Breast epithelium (tissue), 4 donors: ENCODE measurements around the gene ART5. TPM values are rescaled to one million over a fixed set of nuclear protein-coding genes. Genes with fewer than 3 reads are reported as not detected.

Source experiments
- DNase-seq, 2 donors: peaks; one replicate each; pipeline ENCODE4 v3.0.0-alpha.2; 2019; ENCODE audit warnings: low spot score in 2 of 2
- H3K27ac ChIP-seq, 2 donors: fragments of 200-600 bp; sonication (generic) in 1 of 2; one replicate each; pipeline ENCODE4 v1.5.1; 2016 to 2019; ENCODE audit warnings: mild to moderate bottlenecking in 1 of 2
- H3K27me3 ChIP-seq, 2 donors: fragments of 200-600 bp; sonication (generic) in 1 of 2; one replicate each; pipeline versions ENCODE4 v1.5.1 to v1.6.0; 2017 to 2019; ENCODE audit warnings: control low read depth in 1 of 2, mild to moderate bottlenecking in 1 of 2
- H3K36me3 ChIP-seq: fragments of 200-600 bp; one replicate; pipeline ENCODE4 v1.5.1; 2019
- H3K4me1 ChIP-seq, 2 donors: fragments of 200-600 bp; sonication (generic); one replicate each; pipeline ENCODE4 v1.5.1; 2016 to 2019; ENCODE audit warnings: control low read depth in 1 of 2
- H3K4me3 ChIP-seq, 3 donors: fragments of 200-600 bp; sonication (generic); 1 replicate in 2 of 3; 2 replicates in 1 of 3; pipeline ENCODE4 v1.5.1; 2016 to 2019; ENCODE audit warnings: mild to moderate bottlenecking in 3 of 3, moderate library complexity in 2 of 3
- H3K9me3 ChIP-seq, 2 donors: fragments of 200-600 bp; sonication (generic) in 1 of 2; one replicate each; pipeline ENCODE4 v1.5.1; 2016 to 2019; ENCODE audit warnings: control low read depth in 1 of 2
- CTCF ChIP-seq, 3 donors: fragments of 450-650 bp; IDR thresholded peaks; one replicate each; pipeline ENCODE4 v1.5.1; 2016 to 2017; ENCODE audit warnings: antibody characterized with exemption in 3 of 3, mild to moderate bottlenecking in 3 of 3, moderate library complexity in 3 of 3
- POLR2A ChIP-seq: fragments of 450-650 bp; IDR thresholded peaks from one replicate; pipeline ENCODE4 v1.6.1; 2016; ENCODE audit warnings: antibody characterized with exemption, mild to moderate bottlenecking, moderate library complexity
- POLR2AphosphoS5 ChIP-seq, 3 donors: sonication (generic); formaldehyde crosslinking; IDR thresholded peaks; one replicate each; pipeline ENCODE4 v1.6.1; 2017; ENCODE audit warnings: antibody characterized with exemption in 3 of 3
- intact Hi-C: fragments of 100-400 bp; cut with DNase I; formaldehyde crosslinking; loops from one replicate; pipeline ENCODE4 v1.15.1; 2023; ENCODE audit warnings: low total_unique reads
- total RNA-seq, 3 donors: library from RNA; depleted of rRNA; stranded (reverse); fragments of >200 nt; gene quantifications; one replicate each; pipeline ENCODE4 v1.1.0, GENCODE V29; 2016

Gene ART5
- total RNA-seq, 3 donors from 2014 or later = 1.3 to 3.3 TPM; not detected in 1

DNA sequence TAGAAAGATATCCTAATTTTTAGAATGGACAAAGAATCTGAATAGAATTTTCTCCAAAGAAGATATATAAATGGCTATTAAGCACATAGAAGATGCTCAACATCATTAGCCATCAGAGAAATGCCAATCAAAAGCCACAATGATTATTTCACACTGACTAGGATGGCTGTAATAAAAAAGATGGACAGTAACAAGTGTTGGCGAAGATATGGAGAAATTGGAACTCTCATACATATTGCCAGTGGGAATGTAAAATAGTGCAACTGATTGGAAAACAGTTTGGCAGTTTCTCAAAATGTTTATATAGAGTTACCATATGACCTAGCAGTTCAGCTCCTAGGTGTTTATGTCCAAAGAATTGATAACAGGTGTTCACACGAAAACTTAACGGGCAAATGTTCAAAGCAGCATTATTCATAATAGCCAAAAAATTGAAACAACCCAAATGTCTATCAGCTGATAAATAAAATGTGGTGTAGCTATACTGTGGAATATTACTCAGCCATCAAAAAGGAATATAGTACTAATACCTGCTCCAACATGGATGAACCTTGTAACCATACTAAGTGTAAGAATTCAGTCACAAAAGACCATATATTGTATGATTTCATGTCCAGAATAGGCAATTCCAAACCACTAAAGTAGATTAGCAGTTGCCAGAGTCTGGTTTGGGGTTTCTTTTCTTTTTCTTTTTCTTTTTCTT lies 29.7 kb downstream of the ART5 start:
- Histone ChIP-seq H3K36me3 (no peaks in the 10 kb centered on the region), H3K4me3 (no peak overlapping the region), H3K9me3 (peaks cover 0 to 3% of the 10 kb centered on the region in 2 donors), H3K27ac (no peak overlapping the region), H3K4me1 (no peaks in the 10 kb centered on the region), H3K27me3 (no peaks in the 10 kb centered on the region)
- DNase-seq = no peak
- intact Hi-C loops = no loop called here
- TF ChIP-seq CTCF (IDR thresholded peaks at IDR 0.05) (no peak), POLR2A (no peak), POLR2AphosphoS5 (IDR thresholded peaks at IDR 0.05) (no peak)

GRCh38 chr11:3610846-3611245 lies 30.9 kb downstream of the ART5 start:
- no peak for DNase-seq
- TF ChIP-seq CTCF (IDR thresholded peaks at IDR 0.05) = no peak
- no peak for TF ChIP-seq POLR2A
- no peak for TF ChIP-seq POLR2AphosphoS5 (IDR thresholded peaks at IDR 0.05)
- no peak overlapping the region for H3K4me3 ChIP-seq
- no peak overlapping the region for H3K27ac ChIP-seq
- intact Hi-C loops = no loop called here
- peaks cover 0 to 3% of the 10 kb centered on the region in 2 donors for H3K9me3 ChIP-seq
- no peaks in the 10 kb centered on the region for H3K4me1 ChIP-seq
- H3K36me3 ChIP-seq = no peaks in the 10 kb centered on the region
- no peaks in the 10 kb centered on the region for H3K27me3 ChIP-seq

DNA sequence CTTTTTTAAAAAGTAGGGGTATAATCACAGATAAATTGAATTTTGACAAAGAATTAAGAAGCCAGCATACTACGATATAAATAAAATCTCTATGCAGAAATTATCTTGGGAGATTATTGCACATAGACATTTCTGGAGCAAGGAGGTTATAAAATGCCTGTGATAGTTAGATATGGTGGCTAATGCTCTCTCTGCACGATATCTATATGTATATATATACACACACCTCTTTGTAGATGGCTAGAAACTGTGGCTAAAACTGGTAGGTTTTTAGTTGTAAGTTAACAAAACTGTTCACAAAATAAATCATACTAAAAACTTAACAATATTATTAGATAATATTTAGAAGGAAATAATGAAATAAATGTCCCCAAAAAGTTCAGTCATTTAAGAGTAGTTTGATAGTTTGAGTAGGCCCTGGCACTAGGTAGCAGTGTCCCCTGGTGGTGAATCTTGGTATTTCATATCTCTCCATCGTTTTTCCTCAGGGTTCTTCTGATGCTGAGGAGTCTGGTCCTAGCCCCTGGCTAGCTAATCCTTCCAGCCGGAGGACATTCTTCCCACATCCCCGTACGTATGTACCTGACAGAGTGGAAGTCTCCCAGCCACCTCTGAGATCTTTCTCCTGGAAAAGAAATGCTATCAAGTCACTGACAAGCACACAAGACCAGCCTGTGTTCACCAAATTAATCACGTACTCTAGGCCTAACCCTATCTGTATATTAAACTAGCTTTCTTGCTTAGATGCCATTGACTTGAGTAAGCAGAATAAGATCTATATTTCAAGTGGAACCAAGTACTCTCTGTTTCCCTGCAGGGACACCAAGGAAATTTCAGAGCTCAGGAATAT lies 32.2 kb downstream of the ART5 start:
- no peaks in the 10 kb centered on the region for H3K27me3 ChIP-seq
- H3K27ac ChIP-seq = no peak overlapping the region
- TF ChIP-seq POLR2A (no peak), CTCF (IDR thresholded peaks at IDR 0.05) (peak; percentile 66 to 84 (median 81))
- H3K9me3 ChIP-seq = peaks cover 0 to 3% of the 10 kb centered on the region in 2 donors
- H3K36me3 ChIP-seq = no peaks in the 10 kb centered on the region
- no peaks in the 10 kb centered on the region for H3K4me1 ChIP-seq
- no peak for DNase-seq
- intact Hi-C loops = no loop called here
- H3K4me3 ChIP-seq = no peak overlapping the region

- no peaks in the 10 kb centered on the region for H3K27me3 ChIP-seq
- no peaks in the 10 kb centered on the region for H3K36me3 ChIP-seq
- H3K4me1 ChIP-seq = no peaks in the 10 kb centered on the region
- no peak overlapping the region for H3K4me3 ChIP-seq
- H3K9me3 ChIP-seq = no peaks in the 10 kb centered on the region
- DNase-seq = no peak
- intact Hi-C loops = no loop called here
- no peak overlapping the region for H3K27ac ChIP-seq
- TF ChIP-seq POLR2AphosphoS5 (IDR thresholded peaks at IDR 0.05) (no peak), POLR2A (no peak), CTCF (IDR thresholded peaks at IDR 0.05) (no peak)
These were observed 36.0 kb downstream of the ART5 start for GRCh38 chr11:3605771-3606203.

DNA sequence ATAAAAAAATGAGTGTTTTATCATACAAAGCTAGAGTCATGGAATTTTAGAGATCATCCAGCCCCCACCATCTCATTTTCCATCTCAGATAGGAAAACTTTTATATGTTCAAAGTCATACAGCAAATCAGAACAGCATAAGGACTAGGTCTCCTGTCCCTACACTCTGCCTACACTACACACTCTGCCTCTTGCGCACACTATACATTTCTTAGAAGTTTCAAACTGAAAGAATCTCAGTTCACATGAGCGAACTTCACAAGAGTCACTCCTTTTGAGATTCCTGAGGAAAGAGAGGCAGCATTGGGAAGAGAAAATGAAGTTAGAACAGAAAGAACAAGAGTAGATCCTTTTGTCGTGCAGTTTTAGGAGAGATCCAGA lies 36.5 kb downstream of the ART5 start:
- intact Hi-C loops = no loop called here
- DNase-seq = no peak
- Histone ChIP-seq H3K4me1 (no peaks in the 10 kb centered on the region), H3K27ac (no peak overlapping the region), H3K27me3 (no peaks in the 10 kb centered on the region), H3K4me3 (no peak overlapping the region), H3K9me3 (no peaks in the 10 kb centered on the region), H3K36me3 (no peaks in the 10 kb centered on the region)
- TF ChIP-seq POLR2A (no peak), CTCF (IDR thresholded peaks at IDR 0.05) (no peak), POLR2AphosphoS5 (IDR thresholded peaks at IDR 0.05) (no peak)
